HG03097 (cell line): ENCODE data around the gene TCP1.
"Not testable (repeated sequence)": the region's sequence is repeated elsewhere in the genome, so short reads cannot be mapped to it uniquely, and the experiment has no call there.

Experiments used
- ATAC-seq: cut with Tn5 transposase; IDR thresholded peaks from one replicate; pipeline ENCODE4 v1.9.1; 2021; ENCODE audit not compliant: unreplicated experiment, low FRiP score

The TCP1 gene

DNA sequence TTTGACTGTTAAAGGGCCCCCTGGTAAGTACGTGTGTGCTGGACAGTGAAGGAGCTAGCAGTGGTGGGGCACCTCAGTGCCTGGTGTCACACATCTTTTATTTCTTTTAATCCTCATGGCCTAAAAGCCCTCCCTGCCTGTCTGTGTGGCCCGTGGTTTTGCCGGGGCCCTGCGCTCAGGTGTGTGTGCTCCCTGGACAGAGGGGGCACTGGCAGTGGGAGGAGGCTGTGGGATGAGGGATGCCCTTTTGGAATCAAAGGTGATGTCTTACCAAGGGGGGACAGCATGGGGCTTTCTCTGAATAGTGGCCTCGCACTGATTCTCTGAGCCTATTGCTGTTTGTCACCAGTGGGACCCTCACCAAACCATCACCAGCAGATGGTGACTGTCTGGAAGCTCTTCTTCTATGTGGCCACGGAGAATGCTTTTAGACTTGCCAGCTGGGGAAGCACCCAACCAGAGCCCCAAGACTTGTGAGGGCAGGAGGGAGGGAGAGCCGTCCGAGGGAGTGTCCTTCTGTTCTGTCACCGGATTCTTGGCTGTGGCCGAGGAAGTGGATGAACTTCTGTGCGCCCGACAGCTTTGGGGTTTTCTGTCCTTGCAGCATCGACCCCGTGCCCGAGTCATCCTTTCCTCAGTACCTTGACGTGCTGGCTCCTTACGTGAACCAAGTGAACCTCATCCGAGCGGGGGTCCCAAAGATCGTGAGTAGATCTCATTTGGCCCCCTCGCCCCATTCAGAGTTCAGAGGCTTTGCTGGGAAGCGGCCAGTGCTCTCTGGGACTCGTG is 28.7 kb upstream of the TCP1 start:
- no peak for ATAC-seq

DNA sequence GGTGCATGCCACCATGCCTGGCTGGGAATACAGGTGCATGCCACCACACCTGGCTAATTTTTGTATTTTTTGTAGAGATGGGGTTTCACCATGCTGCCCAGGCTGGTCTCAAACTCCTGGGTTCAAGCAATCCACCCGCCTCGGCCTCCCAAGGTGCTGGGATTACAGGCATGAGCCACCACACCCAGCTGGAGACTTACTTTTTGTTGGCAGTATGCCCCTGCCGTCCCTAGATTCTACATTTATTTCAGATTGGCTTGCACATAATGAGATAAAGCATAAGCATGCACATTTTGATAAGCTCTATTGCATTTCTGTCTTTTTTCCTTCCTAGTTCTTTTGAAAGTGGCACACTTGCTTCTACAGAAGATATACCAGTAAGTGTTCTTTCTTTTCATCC is 27.4 kb upstream of the TCP1 start:
- not testable (repeated sequence) for ATAC-seq

DNA sequence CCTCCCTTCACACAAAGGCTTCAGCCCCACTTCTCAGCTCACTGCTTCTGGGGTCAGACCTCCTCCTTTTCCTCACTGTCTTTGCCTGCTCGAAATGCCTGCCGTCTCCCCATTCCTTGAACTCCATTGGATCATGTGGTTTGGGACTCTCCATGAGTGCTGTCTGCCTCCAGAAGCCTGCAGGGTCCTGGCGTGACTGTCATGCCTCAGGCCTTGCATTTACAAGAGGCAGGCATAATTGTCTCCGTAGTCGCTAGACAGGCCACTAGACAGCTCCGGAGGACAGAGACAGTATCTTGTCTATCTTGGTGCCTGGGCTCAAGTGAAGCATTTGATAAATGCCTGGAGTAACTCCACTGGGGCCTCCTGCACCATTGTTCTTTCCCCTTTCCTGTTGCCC is 26.0 kb upstream of the TCP1 start:
- no peak for ATAC-seq

DNA sequence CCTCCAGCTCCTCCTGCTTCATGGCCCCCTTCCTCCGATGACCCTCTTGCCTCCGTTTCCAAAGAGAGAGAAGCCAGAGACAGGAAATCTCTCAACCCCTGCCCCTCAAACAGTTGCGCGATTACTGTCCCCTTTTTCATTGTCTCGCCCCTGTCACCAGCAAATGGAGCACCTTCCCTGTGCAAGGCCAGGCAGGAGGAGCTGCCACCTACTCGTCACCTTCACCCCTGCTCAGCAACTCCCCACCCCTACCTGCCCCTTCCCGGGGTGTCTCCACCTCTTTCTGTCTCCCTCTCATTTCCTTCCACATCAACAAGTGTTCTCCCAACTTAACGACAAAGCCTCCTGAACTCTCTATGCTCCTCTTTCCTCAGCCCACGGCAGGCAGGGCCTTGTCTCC is 24.4 kb upstream of the TCP1 start:
- ATAC-seq: no peak

DNA sequence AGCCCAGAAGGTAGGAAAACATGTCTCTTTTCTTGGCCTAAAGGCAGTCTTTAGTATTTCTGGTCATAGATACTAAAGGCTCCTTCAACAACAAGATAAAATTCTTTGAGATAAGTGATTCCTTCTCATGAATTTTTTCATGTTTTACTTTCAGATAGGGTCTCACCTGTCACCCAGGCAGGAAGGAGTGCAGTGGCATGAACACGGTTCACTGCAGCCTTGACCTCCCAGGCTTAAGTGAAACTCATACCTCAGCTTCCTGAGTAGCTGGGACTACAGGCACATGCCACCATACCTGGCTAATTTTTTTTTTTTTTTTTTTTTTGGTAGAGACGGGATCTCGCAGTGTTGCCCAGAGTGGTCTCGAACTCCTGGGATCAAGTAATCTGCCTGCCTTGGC is 19.7 kb upstream of the TCP1 start:
- ATAC-seq: peak; percentile 75

DNA sequence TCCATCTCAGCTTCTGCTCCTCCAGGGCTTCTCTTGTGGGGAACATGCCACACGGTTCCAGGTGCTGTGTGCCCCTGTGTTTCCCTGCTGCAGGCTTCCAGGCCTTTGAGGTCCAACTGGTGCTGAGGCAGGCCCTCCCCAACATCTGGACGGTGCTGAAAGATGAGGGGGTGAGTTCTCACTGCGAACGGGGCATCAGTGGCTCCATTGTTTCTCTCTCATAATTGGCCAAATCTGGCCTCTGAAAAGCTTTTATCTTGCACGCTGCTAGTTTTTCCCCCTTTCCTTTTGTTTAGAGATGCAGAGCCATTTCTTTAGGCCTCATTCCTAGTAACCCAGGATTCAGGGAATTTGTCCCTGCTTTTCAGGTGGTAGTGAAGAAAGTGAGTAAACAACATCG is 19.2 kb upstream of the TCP1 start:
- ATAC-seq: no peak

DNA sequence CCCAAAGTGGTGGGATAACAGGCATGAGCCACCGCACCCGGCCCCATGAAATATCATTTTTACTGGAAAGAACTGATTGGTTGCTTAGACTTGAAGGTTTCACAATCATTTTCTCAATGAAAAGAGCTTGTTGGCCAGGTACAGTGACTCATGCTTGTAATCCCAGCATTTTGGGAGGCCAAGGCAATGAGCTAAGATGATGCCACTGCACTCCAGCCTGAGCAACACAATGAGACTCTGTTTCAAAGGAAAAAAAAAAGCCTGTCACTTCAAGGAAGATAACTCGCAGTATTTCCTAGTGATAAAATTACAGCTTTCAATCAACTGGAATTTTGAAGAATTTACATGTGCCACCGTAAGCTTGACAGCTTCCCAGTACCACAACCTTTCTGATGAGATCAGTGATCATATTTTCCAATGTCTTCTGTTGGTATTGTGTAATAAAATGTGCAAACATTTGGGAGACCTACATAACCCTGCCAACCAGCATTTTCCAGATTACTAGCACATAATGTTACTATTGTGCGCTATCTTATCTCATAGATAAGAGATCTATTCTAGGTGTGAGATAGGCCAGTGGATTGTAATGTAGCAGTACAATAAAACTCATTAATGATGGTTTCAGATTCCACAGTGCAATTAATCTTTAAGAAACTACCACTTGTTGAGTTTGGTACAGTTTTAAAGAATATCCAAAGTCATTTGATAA is 17.9 kb upstream of the TCP1 start:
- ATAC-seq: no peak

DNA sequence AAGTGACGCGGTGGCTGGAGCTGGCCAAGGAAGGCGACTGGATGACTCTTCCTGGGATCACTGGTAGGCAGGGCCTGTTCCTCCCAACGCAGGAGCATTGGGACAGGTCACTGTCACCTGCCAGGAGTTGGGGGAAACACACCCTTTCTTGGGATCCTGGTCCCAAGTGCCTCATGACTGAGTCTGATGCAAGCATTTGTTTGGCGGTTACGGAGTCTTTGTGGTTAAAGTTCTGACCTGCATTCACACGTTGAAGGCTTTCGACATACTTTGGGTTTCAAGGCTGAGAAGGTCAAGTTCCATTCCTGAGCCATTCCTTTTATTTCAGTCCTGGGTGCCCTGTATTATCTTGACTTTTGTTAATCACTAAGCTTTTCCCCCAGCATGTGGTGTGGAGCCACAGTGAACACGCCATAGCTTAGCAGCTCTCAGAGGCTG is 16.6 kb upstream of the TCP1 start:
- no peak for ATAC-seq

DNA sequence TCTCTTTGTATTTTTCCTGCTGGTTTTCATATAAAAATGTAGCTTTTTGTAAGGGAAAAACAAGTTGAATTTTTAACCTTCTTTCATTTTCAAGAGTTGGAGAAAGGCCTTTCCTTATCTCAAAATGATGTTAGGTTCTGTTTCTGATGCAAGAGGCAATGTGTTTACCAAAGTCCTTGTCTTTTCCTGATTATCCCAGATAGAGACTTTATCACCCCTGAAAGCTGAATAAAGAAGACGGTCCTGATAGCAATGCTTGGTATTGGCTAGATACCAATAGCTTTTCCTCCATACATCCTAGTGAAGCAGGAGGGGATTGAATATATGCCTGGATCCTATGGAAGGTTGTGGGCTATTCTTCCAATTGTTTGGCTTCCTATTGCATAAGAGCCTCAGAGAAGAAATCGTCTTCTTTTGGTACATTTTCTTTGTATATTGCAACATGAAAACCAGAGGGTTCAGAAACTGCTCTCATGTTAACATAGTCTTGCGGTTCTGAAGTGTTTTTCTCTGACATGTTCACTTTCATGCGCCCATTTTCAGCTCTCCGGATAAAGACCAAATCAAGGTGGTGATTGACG is 16.1 kb upstream of the TCP1 start:
- ATAC-seq: no peak

DNA sequence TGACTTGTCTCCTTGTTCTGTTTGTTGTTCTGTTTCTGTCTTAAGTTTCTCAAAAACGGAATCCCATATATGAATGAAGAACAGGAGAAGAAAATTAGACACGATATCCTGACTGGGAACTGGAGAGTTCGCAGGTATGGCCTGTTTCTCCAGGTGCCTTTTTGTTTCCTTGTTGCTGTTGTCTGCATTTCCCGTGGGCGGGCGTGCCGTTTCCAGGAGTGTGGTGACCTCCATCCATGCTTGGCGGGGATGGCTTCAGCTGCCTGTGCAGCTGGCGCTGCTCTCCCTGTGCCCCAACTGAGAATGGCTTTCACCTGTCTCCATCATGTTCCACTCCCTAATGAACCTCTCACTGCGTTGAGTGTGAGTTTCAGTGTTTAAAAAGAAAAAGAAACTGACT is 15.1 kb upstream of the TCP1 start:
- ATAC-seq: no peak

DNA sequence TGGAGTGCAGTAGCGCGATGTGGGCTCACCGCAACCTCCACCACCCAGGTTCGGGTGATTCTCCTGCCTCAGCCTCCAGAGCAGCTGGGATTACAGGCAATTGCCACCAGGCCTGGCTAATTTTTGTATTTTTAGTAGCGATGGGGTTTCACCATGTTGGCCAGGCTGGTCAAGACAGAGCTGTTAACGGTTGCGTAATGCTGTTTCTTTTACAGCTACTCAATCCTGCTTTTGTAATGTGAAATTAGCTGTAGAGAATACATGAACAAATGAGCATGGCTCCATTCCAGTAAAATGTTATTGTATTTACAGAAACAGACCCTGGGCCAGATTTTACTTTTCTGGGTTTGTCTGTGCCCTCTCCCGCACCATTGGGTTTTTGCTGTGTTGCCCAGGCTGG is 12.5 kb upstream of the TCP1 start:
- ATAC-seq: no peak

DNA sequence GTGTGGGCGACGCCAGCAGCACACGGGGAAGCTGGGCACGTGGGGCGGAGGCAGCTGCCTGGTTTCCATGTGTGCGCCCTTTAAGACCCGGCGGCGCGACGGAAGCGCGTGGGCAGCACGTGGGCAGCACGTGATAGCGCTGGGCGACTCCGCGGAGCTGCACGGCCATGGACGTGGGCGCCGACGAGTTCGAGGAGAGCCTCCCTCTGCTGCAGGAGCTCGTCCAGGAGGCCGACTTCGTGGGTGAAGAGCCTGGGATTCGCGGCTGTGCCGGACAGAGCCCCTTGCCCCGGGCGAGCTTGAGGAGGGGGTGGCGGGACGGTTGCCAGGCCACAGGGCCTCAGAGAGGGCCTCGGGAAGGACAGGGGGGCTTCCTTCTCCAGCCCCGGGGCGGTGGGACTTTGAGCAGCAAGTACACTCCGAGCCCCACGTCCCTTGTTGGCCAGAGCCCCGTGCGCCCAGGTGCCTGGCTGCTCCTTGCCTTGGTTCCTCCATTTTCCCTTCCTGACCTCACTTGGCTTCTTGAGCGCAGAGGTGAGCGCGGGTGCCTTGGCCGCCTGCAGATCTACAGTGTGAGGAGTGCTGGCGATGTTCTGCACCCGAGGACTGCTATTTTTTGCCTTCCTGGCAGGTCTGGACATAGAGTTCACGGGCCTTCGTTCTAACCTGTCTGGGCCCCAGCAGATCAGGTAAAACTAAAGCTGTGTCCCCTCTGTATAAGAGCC is 10.9 kb upstream of the TCP1 start, which contains the start of gene PNLDC1:
Gene PNLDC1 (plus strand): TSS at position 136 of the 725 bp plus-strand sequence. CDS start 32 bp downstream, at position 168.
- ATAC-seq: no peak

DNA sequence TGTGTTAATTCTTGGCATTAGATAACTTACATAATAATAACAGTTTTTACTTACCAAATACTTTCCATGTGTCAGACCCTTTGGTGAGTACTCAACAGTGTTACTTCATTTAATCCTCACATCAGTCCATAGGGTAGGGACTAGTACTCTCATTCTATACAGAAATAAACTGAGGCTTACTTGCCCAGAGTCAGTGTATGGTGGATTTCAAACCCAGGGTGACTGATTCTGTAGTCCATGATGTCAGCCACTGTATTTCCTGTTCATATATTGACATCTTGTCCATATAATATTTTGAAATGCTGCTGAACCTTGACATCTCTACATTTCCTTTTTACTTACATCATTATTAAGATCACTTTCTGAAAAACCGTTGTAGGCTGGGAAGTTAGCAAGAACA is 8.2 kb upstream of the TCP1 start:
- no peak for ATAC-seq

DNA sequence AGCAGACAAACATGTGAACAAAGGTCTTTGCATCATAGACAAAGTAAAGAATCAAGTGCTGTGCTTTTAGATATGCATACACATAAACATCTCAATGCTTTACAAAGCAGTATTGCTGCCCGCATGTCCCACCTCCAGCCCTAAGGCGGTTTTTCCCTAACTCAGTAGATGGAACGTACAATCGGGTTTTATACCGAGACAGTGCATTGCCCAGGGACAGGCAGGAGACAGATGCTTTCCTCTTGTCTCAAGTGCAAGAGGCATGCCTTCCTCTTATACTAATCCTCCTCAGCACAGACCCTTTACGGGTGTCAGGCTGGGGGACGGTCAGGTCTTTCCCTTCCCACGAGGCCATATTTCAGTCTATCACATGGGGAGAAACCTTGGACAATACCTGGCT is 5.6 kb upstream of the TCP1 start:
- not testable (repeated sequence) for ATAC-seq

DNA sequence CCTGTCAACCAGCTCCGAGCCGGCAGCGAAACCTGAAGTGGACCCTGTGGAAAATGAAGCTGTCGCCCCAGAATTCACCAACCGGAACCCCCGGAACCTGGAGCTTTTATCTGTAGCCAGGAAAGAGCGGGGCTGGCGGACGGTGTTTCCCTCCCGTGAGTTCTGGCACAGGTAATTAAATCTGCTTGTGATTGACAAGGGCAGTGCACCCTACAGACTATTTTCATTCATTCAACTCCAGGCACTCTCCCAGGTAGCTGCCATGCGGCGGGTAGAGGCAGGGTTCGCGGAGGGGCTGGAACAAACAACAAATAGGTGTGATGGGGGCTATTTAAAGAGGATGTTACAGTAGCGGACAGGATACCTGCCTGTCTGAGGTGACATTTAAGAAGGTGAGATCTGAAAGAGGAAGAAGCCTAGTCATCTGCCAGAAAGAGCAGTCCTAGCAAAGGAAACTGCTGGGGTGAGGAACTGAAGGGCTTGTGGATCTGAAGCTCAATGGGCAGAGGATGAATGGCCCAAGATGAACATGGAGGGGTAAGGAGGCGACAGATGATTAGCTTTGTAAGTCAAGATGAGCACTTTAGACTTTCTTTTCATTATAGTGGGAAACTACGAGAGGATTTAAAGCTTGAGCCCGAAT is 1.7 kb upstream of the TCP1 start:
- ATAC-seq: no peak

DNA sequence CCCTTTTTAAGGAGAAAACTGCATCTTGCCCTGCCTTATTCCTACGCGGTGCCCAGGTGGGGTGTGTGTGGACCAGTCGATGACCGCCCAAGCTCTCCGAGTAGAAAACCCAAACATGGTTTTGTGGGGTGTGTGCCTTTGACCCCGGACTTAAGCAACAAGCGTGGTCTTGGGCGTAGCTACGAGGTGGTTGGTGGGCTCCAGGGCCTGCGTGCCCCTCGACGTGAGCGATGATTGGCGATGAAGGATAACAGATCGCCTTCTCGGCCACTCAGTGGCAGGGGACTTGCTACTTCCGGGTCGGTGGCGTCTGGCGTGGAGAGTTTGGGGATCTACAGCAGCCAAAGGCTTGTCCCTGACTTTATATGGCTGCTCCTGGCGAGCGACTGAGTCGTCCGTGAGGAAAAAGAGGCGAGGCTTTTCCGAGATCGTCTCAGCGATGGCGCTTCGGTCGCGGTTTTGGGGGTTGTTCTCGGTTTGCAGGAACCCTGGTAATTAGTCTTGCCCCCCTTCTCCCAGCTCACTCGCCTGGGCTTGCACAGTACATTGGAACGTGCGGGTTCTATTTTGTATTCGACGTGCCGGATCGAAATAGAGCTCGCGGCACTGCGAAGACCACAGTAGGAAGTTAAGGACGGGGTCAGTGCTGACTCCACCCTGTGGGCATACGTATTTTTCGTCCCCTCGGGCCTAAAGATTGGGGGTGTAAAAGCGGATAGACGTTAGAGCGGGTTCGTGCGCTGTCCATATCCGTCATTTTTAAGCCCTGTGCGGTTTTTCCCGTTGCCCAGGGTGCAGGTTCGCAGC is 950 bp upstream of the TCP1 start, which contains the start of gene MRPL18:
Gene MRPL18 (plus strand): TSS at position 319 of the 807 bp plus-strand sequence. CDS start 121 bp downstream, at position 440.
- peak; percentile 85 for ATAC-seq

DNA sequence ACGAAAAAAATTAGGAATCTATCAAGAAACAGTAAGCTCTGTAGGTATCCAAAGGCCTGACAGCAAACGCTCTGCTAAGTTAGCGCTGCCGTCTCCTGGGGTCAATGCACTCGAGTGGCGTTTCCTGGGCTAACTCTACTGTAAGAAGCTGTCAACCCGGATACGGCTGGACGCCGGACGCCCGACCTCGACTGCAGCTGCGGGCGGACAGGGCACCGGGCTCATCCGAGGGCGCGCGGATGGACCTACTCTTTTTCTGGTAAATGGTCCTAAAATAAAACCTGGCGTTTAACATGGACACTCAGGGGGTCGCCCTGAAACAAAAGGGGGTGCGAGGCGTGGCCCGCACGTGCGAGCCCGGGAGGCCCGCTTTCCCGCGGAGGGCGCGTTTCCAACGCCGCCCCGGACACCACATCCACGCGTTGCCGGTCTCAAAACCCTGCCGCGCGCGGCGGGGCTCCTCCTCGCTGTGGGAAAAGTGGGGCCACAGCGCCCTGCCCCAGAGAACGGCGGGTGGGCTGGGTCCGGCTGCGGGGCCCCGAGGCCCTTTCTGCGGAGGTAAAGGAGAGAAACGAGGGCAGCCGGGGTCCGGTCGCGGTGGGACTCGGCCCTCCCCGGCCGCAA is 537 bp downstream of the TCP1 start:
- ATAC-seq: peak; percentile 6

DNA sequence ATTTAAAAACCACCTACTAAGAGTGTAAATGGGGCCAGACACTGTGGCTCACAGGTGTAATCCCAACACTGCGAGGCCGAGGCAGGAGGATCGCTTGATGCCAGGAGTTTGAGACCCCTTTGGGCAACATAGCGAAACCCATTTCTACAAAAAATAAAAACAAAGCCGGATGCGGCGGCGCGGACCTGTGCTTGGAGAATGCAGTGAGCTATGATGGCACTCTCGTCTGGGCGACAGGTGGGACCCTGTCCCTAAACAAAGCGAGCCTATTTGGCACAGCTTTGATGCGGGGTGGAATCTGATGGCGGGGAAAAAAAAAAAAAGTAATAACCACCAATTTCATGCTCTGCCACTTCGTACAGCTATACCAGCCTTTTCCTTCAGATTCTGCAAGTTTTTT is 1.1 kb downstream of the TCP1 start:
- no peak for ATAC-seq

DNA sequence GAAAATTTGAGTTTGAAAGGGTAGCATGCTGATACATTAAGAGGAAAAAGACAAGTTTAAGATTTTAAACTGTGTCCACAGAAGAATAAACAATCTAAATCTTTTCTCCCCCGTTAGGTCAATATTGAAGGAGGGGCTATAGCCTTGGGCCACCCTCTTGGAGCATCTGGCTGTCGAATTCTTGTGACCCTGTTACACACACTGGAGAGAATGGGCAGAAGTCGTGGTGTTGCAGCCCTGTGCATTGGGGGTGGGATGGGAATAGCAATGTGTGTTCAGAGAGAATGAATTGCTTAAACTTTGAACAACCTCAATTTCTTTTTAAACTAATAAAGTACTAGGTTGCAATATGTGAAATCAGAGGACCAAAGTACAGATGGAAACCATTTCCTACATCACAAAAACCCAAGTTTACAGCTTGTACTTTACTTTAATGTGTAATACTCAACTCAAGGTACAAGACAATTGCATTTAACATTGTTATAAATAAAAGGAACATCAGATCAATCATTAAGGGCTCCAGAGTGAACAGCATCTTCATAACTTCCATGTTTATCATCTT is 10.8 kb downstream of the TCP1 start:
- no peak for ATAC-seq
